ENCODE data around the gene LPP.

DNA sequence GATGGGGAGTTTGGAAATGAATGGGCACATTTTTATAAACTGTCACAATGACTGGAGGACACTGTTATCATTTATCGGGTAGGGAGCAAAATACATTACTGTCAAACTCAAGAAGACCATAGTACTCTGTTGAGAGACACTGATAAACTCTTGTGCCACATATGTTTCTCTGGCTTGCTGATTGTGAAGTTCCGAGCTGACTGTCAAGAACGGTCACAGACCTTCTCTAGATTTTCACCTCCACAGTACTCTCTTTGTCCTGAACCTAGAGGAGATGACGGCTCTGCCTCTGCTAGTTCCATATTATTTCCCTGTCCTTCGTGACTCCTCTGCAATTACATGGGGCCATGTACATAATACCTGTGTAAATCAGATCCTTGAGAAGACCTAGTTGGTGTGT lies 451.9 kb downstream of the LPP start:
- TF ChIP-seq, protein P1, sequence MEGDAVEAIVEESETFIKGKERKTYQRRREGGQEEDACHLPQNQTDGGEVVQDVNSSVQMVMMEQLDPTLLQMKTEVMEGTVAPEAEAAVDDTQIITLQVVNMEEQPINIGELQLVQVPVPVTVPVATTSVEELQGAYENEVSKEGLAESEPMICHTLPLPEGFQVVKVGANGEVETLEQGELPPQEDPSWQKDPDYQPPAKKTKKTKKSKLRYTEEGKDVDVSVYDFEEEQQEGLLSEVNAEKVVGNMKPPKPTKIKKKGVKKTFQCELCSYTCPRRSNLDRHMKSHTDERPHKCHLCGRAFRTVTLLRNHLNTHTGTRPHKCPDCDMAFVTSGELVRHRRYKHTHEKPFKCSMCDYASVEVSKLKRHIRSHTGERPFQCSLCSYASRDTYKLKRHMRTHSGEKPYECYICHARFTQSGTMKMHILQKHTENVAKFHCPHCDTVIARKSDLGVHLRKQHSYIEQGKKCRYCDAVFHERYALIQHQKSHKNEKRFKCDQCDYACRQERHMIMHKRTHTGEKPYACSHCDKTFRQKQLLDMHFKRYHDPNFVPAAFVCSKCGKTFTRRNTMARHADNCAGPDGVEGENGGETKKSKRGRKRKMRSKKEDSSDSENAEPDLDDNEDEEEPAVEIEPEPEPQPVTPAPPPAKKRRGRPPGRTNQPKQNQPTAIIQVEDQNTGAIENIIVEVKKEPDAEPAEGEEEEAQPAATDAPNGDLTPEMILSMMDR (IDR thresholded peaks at IDR 0.05): no peak
- TF ChIP-seq EZH2 (IDR thresholded peaks at IDR 0.05; ENCODE audit: borderline replicate concordance, insufficient read depth, low read depth, low read length, poor library complexity, severe bottlenecking): no peak
